HCT116 (cell line): ENCODE measurements around the gene HMGXB3. TPM values are rescaled to one million over a fixed set of nuclear protein-coding genes. Genes with fewer than 3 reads are reported as not detected.

Experiments
- ATAC-seq: fragments of 200-7000 bp; cut with Tn5 transposase; 2 replicates; pipeline ENCODE4 v1.9.1; 2020; ENCODE audit warnings: mild to moderate bottlenecking, moderate library complexity
- BruUV-seq: library from RNA; stranded (reverse); fragments of 400-500 nt; replicated peaks from 2 replicates; lab custom pipeline; 2021; lab: Mats Ljungman, UMichigan
- CTCF ChIA-PET: fragments of 300-600 bp; sonication (Branson Sonifier 250); formaldehyde crosslinking; loops from one replicate; lab custom pipeline; 2021; ENCODE audit warnings: antibody characterized with exemption; lab: Charles Lee
- POLR2A ChIA-PET: fragments of 300-600, 350-600 bp; sonication (Branson Sonifier 250); formaldehyde crosslinking; loops from one replicate; lab custom pipeline; 2021; ENCODE audit warnings: antibody characterized with exemption; lab: Charles Lee
- RAD21 ChIA-PET, 2 experiments: fragments of 300-600 bp; sonication (Branson Sonifier 250); formaldehyde crosslinking; loops; one replicate each; lab custom pipeline; 2023; ENCODE audit warnings: low total read pairs in 2 of 2; ENCODE audit not compliant: uncharacterized antibody in 2 of 2, unreplicated experiment in 2 of 2, low non-redundant PET in 1 of 2; lab: Charles Lee
- DNase-seq: peaks from one replicate; pipeline ENCODE4 v3.0.0-alpha.2; 2010; ENCODE audit warnings: low read depth, low spot score
- H2AFZ ChIP-seq: fragments of 200-600 bp; shearing (Covaris generic), sonication (generic); 2 replicates; pipeline ENCODE4 v1.6.1; 2017; ENCODE audit warnings: low read depth, mixed run types, mixed read lengths, antibody characterized with exemption, low read length; ENCODE audit not compliant: poor library complexity, severe bottlenecking
- H3K27ac ChIP-seq: 2 replicates; pipeline ENCODE4 v1.5.1; 2012; ENCODE audit warnings: low read depth, low read length
- H3K27me3 ChIP-seq: fragments of 200-600 bp; sonication (generic); 2 replicates; pipeline ENCODE4 v1.6.1; 2016; ENCODE audit warnings: mixed run types, low read length, mixed read lengths; ENCODE audit not compliant: insufficient read depth
- H3K36me3 ChIP-seq, 2 experiments: fragments of 200-500 bp in 1 of 2; fragments of 200-600 bp in 1 of 2; sonication (Bioruptor generic) in 1 of 2; sonication (generic) in 1 of 2; 2 replicates each; pipeline versions ENCODE4 v1.5.1 to v1.6.1; 2014 to 2016; ENCODE audit warnings: low read length in 2 of 2, inconsistent platforms in 1 of 2, mixed read lengths in 1 of 2, mixed run types in 1 of 2; ENCODE audit not compliant: insufficient read depth in 2 of 2, control insufficient read depth in 1 of 2
- H3K4me1 ChIP-seq, 2 experiments: fragments of 200-600 bp in 1 of 2; sonication (generic) in 1 of 2; 2 replicates each; pipeline versions ENCODE4 v1.5.1 to v1.6.1; 2012 to 2017; ENCODE audit warnings: low read length in 2 of 2, inconsistent platforms in 1 of 2, mild to moderate bottlenecking in 1 of 2, mixed read lengths in 1 of 2, mixed run types in 1 of 2, moderate library complexity in 1 of 2; ENCODE audit not compliant: insufficient read depth in 2 of 2, control insufficient read depth in 1 of 2
- H3K4me2 ChIP-seq: fragments of 200-600 bp; sonication (generic); 2 replicates; pipeline ENCODE4 v1.6.1; 2017; ENCODE audit warnings: mixed run types, low read length, mixed read lengths
- H3K4me3 ChIP-seq, 2 experiments: fragments of 200-600 bp in 1 of 2; sonication (generic) in 1 of 2; replicated peaks in 1 of 2; 2 replicates each; pipeline ENCODE4 v1.5.1; 2011 to 2016; ENCODE audit warnings: low read length in 2 of 2, control low read depth in 1 of 2, low read depth in 1 of 2, mild to moderate bottlenecking in 1 of 2, mixed read lengths in 1 of 2, mixed run types in 1 of 2
- H3K79me2 ChIP-seq: fragments of 200-600 bp; sonication (generic); 2 replicates; pipeline ENCODE4 v1.6.1; 2017; ENCODE audit warnings: mild to moderate bottlenecking, mixed run types, low read length, moderate library complexity, mixed read lengths; ENCODE audit not compliant: insufficient read depth
- H3K9ac ChIP-seq: fragments of 200-600 bp; sonication (generic); 2 replicates; pipeline ENCODE4 v1.6.1; 2016; ENCODE audit warnings: low read length, mixed read lengths
- H3K9me2 ChIP-seq: fragments of 200-600 bp; sonication (generic), shearing (Covaris generic); 2 replicates; pipeline ENCODE4 v1.6.1; 2017; ENCODE audit warnings: mixed run types, mild to moderate bottlenecking, moderate library complexity; ENCODE audit not compliant: insufficient read depth
- H3K9me3 ChIP-seq, 2 experiments: fragments of 200-500 bp in 1 of 2; fragments of 200-600 bp in 1 of 2; sonication (Bioruptor generic) in 1 of 2; sonication (generic) in 1 of 2; 2 replicates each; pipeline ENCODE4 v1.6.1; 2014 to 2017; ENCODE audit warnings: low read length in 2 of 2, mixed read lengths in 2 of 2, inconsistent platforms in 1 of 2, low read depth in 1 of 2, mild to moderate bottlenecking in 1 of 2, mixed run types in 1 of 2, moderate library complexity in 1 of 2; ENCODE audit not compliant: control insufficient read depth in 1 of 2, insufficient read depth in 1 of 2
- H4K20me1 ChIP-seq: fragments of 200-600 bp; sonication (generic), shearing (Covaris generic); 2 replicates; pipeline ENCODE4 v1.6.1; 2017; ENCODE audit warnings: mixed run types, mild to moderate bottlenecking, moderate library complexity; ENCODE audit not compliant: insufficient read depth
- CEBPB ChIP-seq: IDR thresholded peaks from 2 replicates; pipeline ENCODE4 v1.6.1; 2012; ENCODE audit warnings: low read depth
- EGR1 ChIP-seq: IDR thresholded peaks from 2 replicates; pipeline ENCODE4 v1.6.1; 2012; ENCODE audit warnings: low read depth
- ELF1 ChIP-seq: IDR thresholded peaks from 2 replicates; pipeline ENCODE4 v1.6.1; 2012; ENCODE audit warnings: low read depth, borderline replicate concordance
- EZH2 ChIP-seq: fragments of 200-600 bp; sonication (generic); IDR thresholded peaks from 2 replicates; pipeline ENCODE4 v1.6.1; 2017; ENCODE audit warnings: antibody characterized with exemption, mixed run types
- EZH2phosphoT487 ChIP-seq: fragments of 200-600 bp; IDR thresholded peaks from 2 replicates; pipeline ENCODE4 v1.6.1; 2018; ENCODE audit warnings: antibody characterized with exemption, borderline replicate concordance
- FOSL1 ChIP-seq: IDR thresholded peaks from 2 replicates; pipeline ENCODE4 v1.6.1; 2012; ENCODE audit warnings: low read depth
- POLR2A ChIP-seq: IDR thresholded peaks from 2 replicates; pipeline ENCODE4 v1.7.0; 2011; ENCODE audit warnings: borderline replicate concordance; ENCODE audit not compliant: insufficient read depth, insufficient read length; ENCODE audit errors: extremely low read depth
- RAD21 ChIP-seq: IDR thresholded peaks from 2 replicates; pipeline ENCODE4 v1.6.1; 2012; ENCODE audit warnings: low read depth, mild to moderate bottlenecking
- SIN3A ChIP-seq: IDR thresholded peaks from 2 replicates; pipeline ENCODE4 v1.6.1; 2012; ENCODE audit warnings: low read depth
- SP1 ChIP-seq: IDR thresholded peaks from 2 replicates; pipeline ENCODE4 v1.6.1; 2012; ENCODE audit warnings: low read depth
- SRF ChIP-seq: IDR thresholded peaks from 2 replicates; pipeline ENCODE4 v1.6.1; 2012; ENCODE audit warnings: low read depth
- ZFX ChIP-seq: fragments of 450-650 bp; IDR thresholded peaks from 2 replicates; pipeline ENCODE4 v1.6.1; 2017
- intact Hi-C: fragments of 100-400 bp; cut with micrococcal nuclease; formaldehyde crosslinking; loops from 2 replicates; pipeline ENCODE4 v1.10.0; 2022
- total RNA-seq: library from RNA; stranded (reverse); gene quantifications from one replicate; pipeline ENCODE4 v1.2.1, GENCODE V29; 2021; ENCODE audit not compliant: unreplicated experiment
- TF ChIP-seq, protein P1 (sequence below): IDR thresholded peaks from 2 replicates; pipeline ENCODE4 v1.6.1; 2012
- TF ChIP-seq, protein P2 (sequence below), 3 experiments: fragments of 200-600 bp in 1 of 3; sonication (generic) in 1 of 3; IDR thresholded peaks in 2 of 3; conservative IDR thresholded peaks in 1 of 3; 2 replicates each; pipeline ENCODE4 v1.5.1; 2012 to 2017; ENCODE audit warnings: low read depth in 2 of 3, low read length in 2 of 3, antibody characterized with exemption in 1 of 3, borderline replicate concordance in 1 of 3, control low read depth in 1 of 3, mild to moderate bottlenecking in 1 of 3, mixed read lengths in 1 of 3, mixed run types in 1 of 3, moderate library complexity in 1 of 3; ENCODE audit not compliant: insufficient read depth in 1 of 3

HMGXB3 gene
- total RNA-seq, 1 experiment from 2014 or later: 41.8 TPM

DNA sequence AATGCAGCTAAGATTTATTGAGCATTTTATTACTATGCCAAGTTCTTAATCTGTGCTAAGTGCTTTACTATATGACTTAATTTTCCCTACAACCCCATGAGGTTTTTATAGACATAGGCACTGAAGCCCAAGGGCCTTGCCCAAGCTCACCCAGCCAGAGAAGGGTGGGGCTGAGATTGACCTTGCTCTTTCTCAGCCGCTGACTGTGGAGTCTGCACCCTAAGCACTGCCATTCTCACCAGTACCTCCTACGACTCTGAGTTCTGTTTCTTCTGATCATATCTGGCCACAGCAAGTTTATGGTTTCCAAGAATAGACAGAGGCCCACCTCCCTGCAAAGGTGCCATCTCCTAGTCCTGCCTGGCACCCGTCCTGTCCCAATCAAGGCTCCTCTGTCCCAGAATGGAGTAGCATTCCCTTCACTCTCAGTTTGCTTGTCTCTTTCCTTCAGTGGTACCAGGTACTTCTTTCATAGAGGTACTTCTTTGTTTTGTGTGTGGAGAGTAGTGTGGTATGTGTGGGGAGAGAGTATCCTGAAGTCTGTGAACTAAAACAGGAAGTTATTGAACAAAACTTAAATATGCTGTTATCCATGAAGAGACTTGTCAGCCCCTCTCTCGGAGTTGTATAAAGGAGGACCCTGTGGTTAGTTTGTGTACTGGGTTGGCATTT, 43.3 kb downstream of the HMGXB3 start:
- H3K9me2 ChIP-seq: no peaks in the 10 kb centered on the region
- CTCF ChIA-PET: interaction anchor here (1.4 kb wide), 1 partner anchor 392 kb away, joined by 3 read pairs; no protein-coding TSS in a partner anchor
- H3K9ac ChIP-seq: no peak overlapping the region
- H4K20me1 ChIP-seq: no peaks in the 10 kb centered on the region; the same call in 1 of the 2 replicates
- peaks cover 0 to 15% of the 10 kb centered on the region in 2 experiments; a peak in 2 of 4 replicates for H3K4me1 ChIP-seq
- no peak overlapping the region; the same call in 1 of the 2 replicates for H3K4me2 ChIP-seq
- H3K27me3 ChIP-seq: no peaks in the 10 kb centered on the region
- H3K9me3 ChIP-seq: no peaks in the 10 kb centered on the region
- H3K27ac ChIP-seq: peak overlapping the region; percentile 16; the same call in 1 of the 2 replicates
- peaks cover 14% of the 10 kb centered on the region; the same call in 1 of the 2 replicates for H3K79me2 ChIP-seq
- ATAC-seq: no peak
- RAD21 ChIA-PET: no interaction called here
- TF ChIP-seq ZFX (no peak), SIN3A (no peak), ELF1 (no peak), FOSL1 (no peak)
- no peak overlapping the region for H2AFZ ChIP-seq
- POLR2A ChIA-PET: no interaction called here
- BruUV-seq: no TSS peak
- intact Hi-C loops: loop anchor here (10.0 kb wide), 1 partner anchor 171 kb away; no protein-coding TSS in a partner anchor
- H3K4me3 ChIP-seq: no peak overlapping the region
- H3K36me3 ChIP-seq: peaks cover 48 to 65% of the 10 kb centered on the region in 2 experiments; a peak in 3 of 4 replicates
- no peak for DNase-seq

DNA sequence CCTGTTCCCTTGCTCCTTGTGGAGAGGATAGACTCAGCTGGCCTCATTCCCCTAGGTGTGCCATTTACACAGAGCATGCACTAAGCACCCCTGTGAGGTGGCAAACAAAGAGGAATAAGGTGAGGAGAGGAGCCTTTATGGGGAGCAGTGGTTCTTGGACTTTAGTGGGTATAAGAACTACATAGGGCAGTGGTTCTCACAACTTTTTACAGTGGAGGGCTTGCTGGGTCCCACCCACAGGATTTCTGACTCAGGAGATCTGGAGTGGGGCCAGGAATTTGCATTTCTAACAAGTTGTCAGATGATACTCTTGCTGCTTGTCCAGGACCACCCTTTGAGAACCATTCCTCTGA, 43.8 kb downstream of the HMGXB3 start:
- Histone ChIP-seq H3K4me1 (peaks cover 0 to 19% of the 10 kb centered on the region in 2 experiments; a peak in 2 of 4 replicates), H3K9me3 (no peaks in the 10 kb centered on the region), H2AFZ (no peak overlapping the region), H3K27me3 (no peaks in the 10 kb centered on the region), H3K4me2 (no peak overlapping the region; the same call in 1 of the 2 replicates), H3K36me3 (peaks cover 49 to 66% of the 10 kb centered on the region in 2 experiments; a peak in 3 of 4 replicates), H3K79me2 (peaks cover 10% of the 10 kb centered on the region; the same call in 1 of the 2 replicates), H4K20me1 (no peaks in the 10 kb centered on the region; the same call in 1 of the 2 replicates), H3K27ac (peak overlapping the region; percentile 16; the same call in 1 of the 2 replicates), H3K4me3 (no peak overlapping the region), H3K9me2 (no peaks in the 10 kb centered on the region), H3K9ac (no peak overlapping the region)
- intact Hi-C loops: loop anchor here (10.0 kb wide), 1 partner anchor 170 kb away; no protein-coding TSS in a partner anchor
- ATAC-seq (no peak), DNase-seq (no peak)
- ChIA-PET RAD21 (no interaction called here), POLR2A (no interaction called here), CTCF (interaction anchor here (1.2 kb wide), 1 partner anchor 210 kb away, joined by 3 read pairs; no protein-coding TSS in a partner anchor)
- BruUV-seq: no TSS peak
- TF ChIP-seq RAD21 (no peak), SP1 (no peak), POLR2A (no peak), CEBPB (no peak), SIN3A (no peak), FOSL1 (no peak), EZH2 (no peak), ELF1 (no peak), EGR1 (no peak), SRF (no peak), ZFX (no peak), EZH2phosphoT487 (no peak)
- TF ChIP-seq, protein P1, sequence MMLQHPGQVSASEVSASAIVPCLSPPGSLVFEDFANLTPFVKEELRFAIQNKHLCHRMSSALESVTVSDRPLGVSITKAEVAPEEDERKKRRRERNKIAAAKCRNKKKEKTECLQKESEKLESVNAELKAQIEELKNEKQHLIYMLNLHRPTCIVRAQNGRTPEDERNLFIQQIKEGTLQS: no peak
- TF ChIP-seq, protein P2, sequence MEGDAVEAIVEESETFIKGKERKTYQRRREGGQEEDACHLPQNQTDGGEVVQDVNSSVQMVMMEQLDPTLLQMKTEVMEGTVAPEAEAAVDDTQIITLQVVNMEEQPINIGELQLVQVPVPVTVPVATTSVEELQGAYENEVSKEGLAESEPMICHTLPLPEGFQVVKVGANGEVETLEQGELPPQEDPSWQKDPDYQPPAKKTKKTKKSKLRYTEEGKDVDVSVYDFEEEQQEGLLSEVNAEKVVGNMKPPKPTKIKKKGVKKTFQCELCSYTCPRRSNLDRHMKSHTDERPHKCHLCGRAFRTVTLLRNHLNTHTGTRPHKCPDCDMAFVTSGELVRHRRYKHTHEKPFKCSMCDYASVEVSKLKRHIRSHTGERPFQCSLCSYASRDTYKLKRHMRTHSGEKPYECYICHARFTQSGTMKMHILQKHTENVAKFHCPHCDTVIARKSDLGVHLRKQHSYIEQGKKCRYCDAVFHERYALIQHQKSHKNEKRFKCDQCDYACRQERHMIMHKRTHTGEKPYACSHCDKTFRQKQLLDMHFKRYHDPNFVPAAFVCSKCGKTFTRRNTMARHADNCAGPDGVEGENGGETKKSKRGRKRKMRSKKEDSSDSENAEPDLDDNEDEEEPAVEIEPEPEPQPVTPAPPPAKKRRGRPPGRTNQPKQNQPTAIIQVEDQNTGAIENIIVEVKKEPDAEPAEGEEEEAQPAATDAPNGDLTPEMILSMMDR (IDR thresholded peaks at IDR 0.05 in 2 of 3, conservative IDR thresholded peaks at IDR 0.05 in 1 of 3; ENCODE audit: borderline replicate concordance in 1 of 3, insufficient read depth in 1 of 3, low read depth in 2 of 3, low read length in 2 of 3): no peak
